ENCODE data around the gene RERG. TPM values are rescaled to one million over a fixed set of nuclear protein-coding genes. Genes with fewer than 3 reads are reported as not detected.

Gene RERG
- total RNA-seq, 1 experiment from 2014 or later, result not detected

GRCh38 chr12:15243102-15243501, 21.9 kb upstream of the RERG start:
- CTCF ChIA-PET, result no interaction called here
- POLR2A ChIA-PET (ENCODE audit: low non-redundant PET), result interaction anchor here (0.6 kb wide), 1 partner anchor 149 kb away, joined by 3 read pairs; no protein-coding TSS in a partner anchor

GRCh38 chr12:15240898-15241297, 19.7 kb upstream of the RERG start:
- no peaks in the 10 kb centered on the region for H3K36me3 ChIP-seq (ENCODE audit: insufficient read depth, low read length, poor library complexity, severe bottlenecking)
- no TSS peak for BruUV-seq (replicated peaks)
- intact Hi-C loops (cut with micrococcal nuclease; ENCODE audit: unreplicated experiment), result no loop called here
- H3K4me1 ChIP-seq (ENCODE audit: insufficient read depth, low read length, poor library complexity, severe bottlenecking), result no peaks in the 10 kb centered on the region
- no peak overlapping the region for H3K27ac ChIP-seq (ENCODE audit: low read depth, low read length, poor library complexity, severe bottlenecking)
- no peaks in the 10 kb centered on the region for H3K9me3 ChIP-seq (ENCODE audit: low read depth, low read length, poor library complexity, severe bottlenecking)
- no peak for DNase-seq (ENCODE audit: low spot score)
- H3K4me3 ChIP-seq (ENCODE audit: low read depth, low read length, poor library complexity, severe bottlenecking), result no peak overlapping the region
- no peak for TF ChIP-seq EZH2 (IDR thresholded peaks at IDR 0.05; ENCODE audit: borderline replicate concordance, low read depth, low read length, poor library complexity, severe bottlenecking)
- no peak for TF ChIP-seq CTCF (conservative IDR thresholded peaks at IDR 0.05; ENCODE audit: low read depth, low read length)
- H3K27me3 ChIP-seq (replicated peaks; ENCODE audit: insufficient read depth, low read depth, low read length, poor library complexity), result peaks cover 8% of the 10 kb centered on the region
- CTCF ChIA-PET, result interaction anchor here (0.8 kb wide), 1 partner anchor 291 kb away, joined by 3 read pairs; no protein-coding TSS in a partner anchor
- POLR2A ChIA-PET (ENCODE audit: low non-redundant PET), result no interaction called here

More at GRCh38 chr12:15243102-15243501, 21.9 kb upstream of the RERG start:
- no peak for TF ChIP-seq EZH2 (IDR thresholded peaks at IDR 0.05; ENCODE audit: borderline replicate concordance, low read depth, low read length, poor library complexity, severe bottlenecking)
- TF ChIP-seq CTCF (conservative IDR thresholded peaks at IDR 0.05; ENCODE audit: low read depth, low read length), result no peak
- Histone ChIP-seq H3K36me3 (ENCODE audit: insufficient read depth, low read length, poor library complexity, severe bottlenecking) (no peaks in the 10 kb centered on the region), H3K4me1 (ENCODE audit: insufficient read depth, low read length, poor library complexity, severe bottlenecking) (no peaks in the 10 kb centered on the region), H3K27ac (ENCODE audit: low read depth, low read length, poor library complexity, severe bottlenecking) (no peak overlapping the region), H3K27me3 (replicated peaks; ENCODE audit: insufficient read depth, low read depth, low read length, poor library complexity) (peaks cover 14% of the 10 kb centered on the region), H3K9me3 (ENCODE audit: low read depth, low read length, poor library complexity, severe bottlenecking) (no peaks in the 10 kb centered on the region), H3K4me3 (ENCODE audit: low read depth, low read length, poor library complexity, severe bottlenecking) (no peak overlapping the region)
- no TSS peak for BruUV-seq (replicated peaks)
- no peak for DNase-seq (ENCODE audit: low spot score)
- intact Hi-C loops (cut with micrococcal nuclease; ENCODE audit: unreplicated experiment), result no loop called here

- no TSS peak for BruUV-seq (replicated peaks)
- H3K36me3 ChIP-seq (ENCODE audit: insufficient read depth, low read length, poor library complexity, severe bottlenecking), result no peaks in the 10 kb centered on the region
- no peaks in the 10 kb centered on the region for H3K4me1 ChIP-seq (ENCODE audit: insufficient read depth, low read length, poor library complexity, severe bottlenecking)
- no peak overlapping the region for H3K27ac ChIP-seq (ENCODE audit: low read depth, low read length, poor library complexity, severe bottlenecking)
- TF ChIP-seq CTCF (conservative IDR thresholded peaks at IDR 0.05; ENCODE audit: low read depth, low read length), result no peak
- no peak for TF ChIP-seq EZH2 (IDR thresholded peaks at IDR 0.05; ENCODE audit: borderline replicate concordance, low read depth, low read length, poor library complexity, severe bottlenecking)
- intact Hi-C loops (cut with micrococcal nuclease; ENCODE audit: unreplicated experiment), result no loop called here
- H3K9me3 ChIP-seq (ENCODE audit: low read depth, low read length, poor library complexity, severe bottlenecking), result no peaks in the 10 kb centered on the region
- CTCF ChIA-PET, result no interaction called here
- peaks cover 17% of the 10 kb centered on the region for H3K27me3 ChIP-seq (replicated peaks; ENCODE audit: insufficient read depth, low read depth, low read length, poor library complexity)
- no peak overlapping the region for H3K4me3 ChIP-seq (ENCODE audit: low read depth, low read length, poor library complexity, severe bottlenecking)
- no peak for DNase-seq (ENCODE audit: low spot score)
- POLR2A ChIA-PET (ENCODE audit: low non-redundant PET), result no interaction called here
These were observed 13.3 kb upstream of the RERG start for GRCh38 chr12:15234508-15234907.

Data from A673 (cell line).